Kidney epithelial cell (primary cell): ENCODE measurements around the gene RNF213. TPM values are rescaled to one million over a fixed set of nuclear protein-coding genes. Genes with fewer than 3 reads are reported as not detected.

Experiments used
- DNase-seq: peaks from one replicate; pipeline ENCODE4 v3.0.0-alpha.2; 2010; ENCODE audit warnings: low read depth
- H3K27me3 ChIP-seq: 2 replicates; pipeline ENCODE4 v1.6.0; 2011; ENCODE audit warnings: low read length; ENCODE audit not compliant: control insufficient read depth, insufficient read depth
- H3K36me3 ChIP-seq: 2 replicates; pipeline ENCODE4 v1.5.1; 2011; ENCODE audit warnings: low read length; ENCODE audit not compliant: control insufficient read depth, insufficient read depth
- H3K4me3 ChIP-seq: 2 replicates; pipeline ENCODE4 v1.5.1; 2011; ENCODE audit warnings: low read depth, mild to moderate bottlenecking, control low read depth, low read length
- CTCF ChIP-seq: IDR thresholded peaks from 2 replicates; pipeline ENCODE4 v1.5.1; 2011; ENCODE audit warnings: mild to moderate bottlenecking, moderate library complexity, low read length, control low read depth, inconsistent platforms; ENCODE audit not compliant: insufficient read depth, poor library complexity, severe bottlenecking
- total RNA-seq: library from RNA; depleted of rRNA; stranded (reverse); fragments of >200 nt; gene quantifications from 2 replicates; pipeline ENCODE4 v1.2.3, GENCODE V29; 2015

Gene RNF213
- total RNA-seq, 1 donor from 2014 or later, result 111 TPM

- H3K4me3 ChIP-seq, result no peak overlapping the region
- H3K36me3 ChIP-seq, result no peaks in the 10 kb centered on the region
- peaks cover 2% of the 10 kb centered on the region for H3K27me3 ChIP-seq
- TF ChIP-seq CTCF, result no peak
- DNase-seq, result no peak
These were observed 170.9 kb downstream of the RNF213 start for GRCh38 chr17:80431246-80432195.

DNA sequence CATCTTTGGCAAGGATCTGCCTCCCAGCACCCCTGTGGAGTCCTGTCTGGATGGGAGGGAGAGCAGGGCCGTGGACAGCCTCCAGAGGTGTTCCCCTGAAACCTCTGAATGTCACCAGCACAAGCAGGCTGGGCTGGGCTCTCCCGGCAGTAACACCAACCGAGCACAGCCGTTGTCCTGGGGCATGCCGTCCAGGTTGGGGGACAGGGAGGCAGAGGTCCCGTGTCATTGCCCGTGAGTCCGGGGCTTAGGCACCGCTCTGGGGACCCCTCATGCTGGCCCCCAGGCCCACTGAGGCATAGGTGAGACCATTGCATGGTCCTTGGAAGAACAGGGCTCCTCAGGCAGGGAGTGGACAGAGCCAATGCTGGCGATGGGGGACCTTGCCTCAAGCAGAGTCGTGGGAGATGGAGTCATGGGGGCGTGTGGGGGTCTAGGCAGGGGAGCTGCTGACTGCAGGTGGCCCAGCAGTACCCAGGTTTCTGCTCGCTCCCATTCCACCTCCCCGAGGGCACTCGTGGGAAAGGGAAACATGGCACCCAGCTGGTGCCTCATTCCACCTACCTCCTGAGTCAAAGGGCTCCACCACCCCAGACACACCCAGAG, 171.8 kb downstream of the RNF213 start:
- H3K36me3 ChIP-seq, result no peaks in the 10 kb centered on the region
- DNase-seq, result no peak
- H3K4me3 ChIP-seq, result no peak overlapping the region
- no peaks in the 10 kb centered on the region for H3K27me3 ChIP-seq
- no peak for TF ChIP-seq CTCF

- no peak for TF ChIP-seq CTCF
These were observed 172.4 kb downstream of the RNF213 start for GRCh38 chr17:80432961-80433550.

GRCh38 chr17:80433916-80434666, 173.4 kb downstream of the RNF213 start:
- H3K4me3 ChIP-seq, result no peak overlapping the region
- TF ChIP-seq CTCF, result no peak
- no peaks in the 10 kb centered on the region for H3K27me3 ChIP-seq
- H3K36me3 ChIP-seq, result no peaks in the 10 kb centered on the region
- DNase-seq, result no peak

More at GRCh38 chr17:80432961-80433550, 172.4 kb downstream of the RNF213 start:
- Histone ChIP-seq H3K36me3 (no peaks in the 10 kb centered on the region), H3K27me3 (no peaks in the 10 kb centered on the region), H3K4me3 (no peak overlapping the region)
- no peak for DNase-seq

GRCh38 chr17:80437532-80437931, 176.9 kb downstream of the RNF213 start:
- peaks cover 5% of the 10 kb centered on the region for H3K27me3 ChIP-seq
- TF ChIP-seq CTCF, result no peak
- H3K4me3 ChIP-seq, result no peak overlapping the region
- no peaks in the 10 kb centered on the region for H3K36me3 ChIP-seq
- DNase-seq, result no peak
